Mesodermal cell (in vitro differentiated cells): ENCODE results near the gene BPIFB1. TPM values are rescaled to one million over a fixed set of nuclear protein-coding genes. Genes with fewer than 3 reads are reported as not detected.

Experiments
- H3K27ac ChIP-seq: 2 replicates; pipeline ENCODE4 v1.7.0; 2013; ENCODE audit warnings: mild to moderate bottlenecking, low read depth, low read length, moderate library complexity; ENCODE audit not compliant: severe bottlenecking
- H3K36me3 ChIP-seq: 2 replicates; pipeline ENCODE4 v1.7.1; 2013; ENCODE audit warnings: mild to moderate bottlenecking, low read length, moderate library complexity; ENCODE audit not compliant: control insufficient read depth, insufficient read depth
- H3K4me1 ChIP-seq: one replicate; pipeline ENCODE4 v1.7.1; 2013; ENCODE audit warnings: mild to moderate bottlenecking, low read length; ENCODE audit not compliant: insufficient read depth, control insufficient read depth, poor library complexity, severe bottlenecking
- H3K4me3 ChIP-seq: 2 replicates; pipeline ENCODE4 v1.7.0; 2013; ENCODE audit warnings: low read length, control low read depth, mild to moderate bottlenecking; ENCODE audit not compliant: insufficient read depth, poor library complexity, severe bottlenecking; ENCODE audit errors: extremely low read depth
- H3K9me3 ChIP-seq: 2 replicates; pipeline ENCODE4 v1.7.1; 2013; ENCODE audit warnings: mild to moderate bottlenecking, low read length, moderate library complexity; ENCODE audit not compliant: control insufficient read depth
- WGBS, 2 experiments: methylation state at CpG; one replicate each; pipeline ENCODE4 v1.1.5; 2013; ENCODE audit warnings: missing lambda C conversion rate in 2 of 2; ENCODE audit not compliant: insufficient coverage in 2 of 2; 5-methylcytosine and 5-hydroxymethylcytosine counted together
- polyA plus RNA-seq, 2 experiments: library from polyadenylated mRNA; stranded (reverse); fragments of 50-300 nt; gene quantifications; one replicate each; pipeline ENCODE4 v1.2.3, GENCODE V29; 2013

The BPIFB1 gene
- polyA plus RNA-seq (2013, experiment 1 of 2) = not detected
- not detected for polyA plus RNA-seq (2013, experiment 2 of 2)

DNA sequence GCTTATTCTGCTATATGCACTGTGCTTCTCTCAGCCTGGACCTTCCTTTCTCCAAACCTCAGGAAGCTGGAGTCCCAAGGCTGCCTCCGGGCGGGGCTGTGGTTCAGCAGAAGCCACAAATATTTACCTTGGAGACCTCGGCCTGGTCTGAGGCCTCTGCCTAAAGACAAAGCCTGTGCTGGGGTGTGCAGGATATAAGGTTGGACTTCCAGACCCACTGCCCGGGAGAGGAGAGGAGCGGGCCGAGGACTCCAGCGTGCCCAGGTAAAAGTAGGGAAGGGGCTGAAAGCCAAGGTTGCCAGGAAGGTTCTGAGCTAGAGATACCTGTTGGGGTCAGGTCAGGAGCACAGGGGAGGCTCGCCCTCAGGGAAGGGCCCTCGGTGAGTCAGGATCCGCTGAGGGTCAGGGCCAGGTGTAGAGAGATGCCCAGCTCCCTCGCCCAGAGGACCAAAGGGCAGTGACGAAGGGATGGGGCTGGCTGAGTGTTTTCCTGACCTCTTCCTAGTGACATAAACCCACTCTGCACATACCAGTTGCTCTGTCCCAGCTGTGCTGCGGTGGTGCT, at the start of gene BPIFB1:
BPIFB1 (plus strand) TSS at position 224 of the 565 bp plus-strand sequence. CDS start 2,860 bp downstream, outside the sequence.
- Histone ChIP-seq H3K9me3 (no peaks in the 10 kb centered on the region), H3K4me3 (no peak within 1 kb of the TSS), H3K36me3 (no peaks in the 10 kb centered on the region), H3K27ac (no peak within 1 kb of the TSS), H3K4me1 (no peaks in the 10 kb centered on the region)
- WGBS, 2 experiments = 85 to 86% methylated on average over 11 to 12 of the region's 13 CpGs

- Histone ChIP-seq H3K27ac (no peak overlapping the region), H3K4me1 (no peaks in the 10 kb centered on the region), H3K9me3 (no peaks in the 10 kb centered on the region), H3K36me3 (no peaks in the 10 kb centered on the region), H3K4me3 (no peak overlapping the region)
- WGBS, 2 experiments = 89 to 100% methylated on average over 1 to 2 of the region's 2 CpGs
These were observed 49.0 kb upstream of the BPIFB1 start for GRCh38 chr20:33234050-33234449.

DNA sequence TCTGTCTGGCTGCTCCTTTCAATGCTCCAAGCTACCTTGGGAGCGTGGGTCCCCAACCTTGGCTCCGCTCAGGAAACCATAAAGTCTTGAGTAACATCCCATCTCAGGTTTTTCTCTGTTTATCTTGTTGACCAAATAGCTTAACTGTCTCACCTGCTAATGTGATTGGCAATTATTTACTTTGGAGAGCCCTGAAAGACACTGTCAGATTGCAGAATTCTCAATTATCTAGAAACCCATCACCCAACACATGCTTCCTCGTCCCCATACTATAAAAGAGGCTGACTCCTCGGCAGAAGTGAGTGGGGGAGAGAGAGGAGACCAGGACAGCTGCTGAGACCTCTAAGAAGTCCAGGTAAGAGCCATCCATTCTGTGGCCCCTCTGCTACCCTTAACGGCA, 47.3 kb upstream of the BPIFB1 start, which contains the start of gene BPIFA1:
BPIFA1 (plus strand) TSS at position 301 of the 400 bp plus-strand sequence. CDS start 1,716 bp downstream, outside the sequence.
- Histone ChIP-seq H3K36me3 (no peaks in the 10 kb centered on the region), H3K9me3 (no peaks in the 10 kb centered on the region), H3K27ac (no peak within 1 kb of the TSS), H3K4me3 (no peak within 1 kb of the TSS), H3K4me1 (no peaks in the 10 kb centered on the region)
- 80 to 91% methylated on average over 3 to 4 of the region's 5 CpGs for WGBS, 2 experiments

DNA sequence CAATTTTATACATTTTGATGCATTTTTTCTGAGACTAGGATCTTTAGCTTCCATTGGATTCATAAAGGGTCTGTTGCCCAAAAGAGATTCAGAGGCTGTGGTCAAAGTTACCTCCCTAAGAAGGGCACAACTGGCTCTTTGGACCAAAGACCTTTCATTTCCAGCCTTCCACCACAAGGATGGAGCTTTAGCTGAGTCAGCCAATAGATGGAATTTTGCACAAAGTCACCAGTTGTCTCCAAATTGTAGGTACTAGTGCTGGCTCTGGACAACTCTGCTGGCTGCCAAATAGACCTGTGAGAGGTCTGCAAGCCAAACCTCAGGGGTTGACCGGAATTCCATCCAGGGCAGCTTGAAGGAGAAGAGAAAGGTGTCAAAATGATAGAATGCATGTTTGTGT, 46.7 kb upstream of the BPIFB1 start:
- Histone ChIP-seq H3K4me1 (no peaks in the 10 kb centered on the region), H3K27ac (no peak overlapping the region), H3K9me3 (no peaks in the 10 kb centered on the region), H3K36me3 (no peaks in the 10 kb centered on the region), H3K4me3 (no peak overlapping the region)
- WGBS, 2 experiments = 83 to 100% methylated on average over 1 of the region's 1 CpG

- 85 to 91% methylated on average over 5 of the region's 6 CpGs for WGBS, 2 experiments
- no peaks in the 10 kb centered on the region for H3K36me3 ChIP-seq
- no peaks in the 10 kb centered on the region for H3K4me1 ChIP-seq
These were observed 45.0 kb upstream of the BPIFB1 start for GRCh38 chr20:33237989-33238388.

GRCh38 chr20:33239418-33239817, 43.6 kb upstream of the BPIFB1 start:
- H3K9me3 ChIP-seq = no peaks in the 10 kb centered on the region
- H3K4me1 ChIP-seq = no peaks in the 10 kb centered on the region
- H3K4me3 ChIP-seq = no peak overlapping the region
- H3K27ac ChIP-seq = no peak overlapping the region
- H3K36me3 ChIP-seq = no peaks in the 10 kb centered on the region
- WGBS, 2 experiments = no CpG with 5 or more reads among the region's 1 CpG

More at GRCh38 chr20:33237989-33238388, 45.0 kb upstream of the BPIFB1 start:
- Histone ChIP-seq H3K27ac (no peak overlapping the region), H3K4me3 (no peak overlapping the region), H3K9me3 (no peaks in the 10 kb centered on the region)

- Histone ChIP-seq H3K4me1 (no peaks in the 10 kb centered on the region), H3K9me3 (no peaks in the 10 kb centered on the region), H3K36me3 (no peaks in the 10 kb centered on the region), H3K27ac (no peak overlapping the region), H3K4me3 (no peak overlapping the region)
- WGBS, 2 experiments = 76 to 85% methylated on average over 4 of the region's 4 CpGs
These were observed 42.9 kb upstream of the BPIFB1 start for GRCh38 chr20:33239979-33240736.

- 74 to 77% methylated on average over 3 to 5 of the region's 5 CpGs for WGBS, 2 experiments
- H3K4me3 ChIP-seq = no peak overlapping the region
- no peaks in the 10 kb centered on the region for H3K36me3 ChIP-seq
- no peaks in the 10 kb centered on the region for H3K4me1 ChIP-seq
- no peak overlapping the region for H3K27ac ChIP-seq
- no peaks in the 10 kb centered on the region for H3K9me3 ChIP-seq
These were observed 42.1 kb upstream of the BPIFB1 start for GRCh38 chr20:33240923-33241322.

- WGBS, 2 experiments = 72 to 86% methylated on average over 3 to 4 of the region's 7 CpGs
- Histone ChIP-seq H3K4me1 (no peaks in the 10 kb centered on the region), H3K27ac (no peak overlapping the region), H3K9me3 (no peaks in the 10 kb centered on the region), H3K36me3 (no peaks in the 10 kb centered on the region), H3K4me3 (no peak overlapping the region)
These were observed 40.5 kb upstream of the BPIFB1 start for GRCh38 chr20:33242319-33243100.

DNA sequence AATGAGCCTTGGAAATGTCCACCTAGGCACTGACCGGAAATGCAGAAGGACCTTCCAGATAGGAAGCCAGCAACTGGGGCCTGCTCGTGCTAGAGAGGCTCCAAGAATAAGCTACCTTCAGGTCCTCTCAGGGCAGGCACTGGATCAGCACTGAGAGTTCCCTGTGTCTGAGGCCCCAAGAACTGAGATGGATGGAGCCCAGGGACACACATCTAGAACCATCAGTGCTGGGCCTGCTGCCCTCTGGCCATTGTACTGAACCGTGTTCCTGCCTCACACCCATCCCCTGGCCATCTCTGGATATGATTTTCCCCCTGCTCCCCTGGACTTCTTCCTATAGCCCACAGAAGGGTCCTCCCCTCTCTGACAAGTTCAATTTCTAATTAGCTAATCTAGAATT, 36.9 kb upstream of the BPIFB1 start:
- 79 to 86% methylated on average over 3 of the region's 3 CpGs for WGBS, 2 experiments
- Histone ChIP-seq H3K4me3 (no peak overlapping the region), H3K36me3 (no peaks in the 10 kb centered on the region), H3K9me3 (no peaks in the 10 kb centered on the region), H3K4me1 (no peaks in the 10 kb centered on the region), H3K27ac (no peak overlapping the region)
